Progenitor cell of endocrine pancreas (in vitro differentiated cells): ENCODE results near the gene KARS1. TPM values are rescaled to one million over a fixed set of nuclear protein-coding genes. Genes with fewer than 3 reads are reported as not detected.

ENCODE experiments used
- DNase-seq: peaks from one replicate; pipeline ENCODE4 v3.0.0; 2021; ENCODE audit warnings: low spot score; ENCODE audit not compliant: unreplicated experiment
- H3K27ac Mint-ChIP-seq: 2 replicates; pipeline ENCODE4 v1.8.0; 2021; ENCODE audit warnings: mild to moderate bottlenecking, moderate library complexity, mixed read lengths
- H3K27me3 Mint-ChIP-seq: 2 replicates; pipeline ENCODE4 v1.8.0; 2021; ENCODE audit warnings: mixed read lengths
- H3K36me3 Mint-ChIP-seq: 2 replicates; pipeline ENCODE4 v1.8.0; 2022; ENCODE audit warnings: mixed read lengths; ENCODE audit not compliant: insufficient read depth
- H3K4me1 Mint-ChIP-seq: 2 replicates; pipeline ENCODE4 v1.8.0; 2021; ENCODE audit warnings: low read depth, mixed read lengths
- H3K4me3 Mint-ChIP-seq: 2 replicates; pipeline ENCODE4 v1.8.0; 2021; ENCODE audit warnings: low read depth, mild to moderate bottlenecking, moderate library complexity, mixed read lengths
- H3K9me3 Mint-ChIP-seq: 2 replicates; pipeline ENCODE4 v1.8.0; 2021; ENCODE audit warnings: low read depth, mixed read lengths
- total RNA-seq: library from RNA; stranded (reverse); gene quantifications from 2 replicates; pipeline ENCODE4 v1.2.1, GENCODE V29; 2021
- TF ChIP-seq, protein P1 (sequence below): fragments of 200-600 bp; sonication (generic); IDR thresholded peaks from one replicate; pipeline ENCODE4 v1.5.0; 2021; ENCODE audit warnings: antibody characterized with exemption, mild to moderate bottlenecking; ENCODE audit not compliant: unreplicated experiment

Gene KARS1
- total RNA-seq, 1 donor from 2014 or later: 127 TPM

DNA sequence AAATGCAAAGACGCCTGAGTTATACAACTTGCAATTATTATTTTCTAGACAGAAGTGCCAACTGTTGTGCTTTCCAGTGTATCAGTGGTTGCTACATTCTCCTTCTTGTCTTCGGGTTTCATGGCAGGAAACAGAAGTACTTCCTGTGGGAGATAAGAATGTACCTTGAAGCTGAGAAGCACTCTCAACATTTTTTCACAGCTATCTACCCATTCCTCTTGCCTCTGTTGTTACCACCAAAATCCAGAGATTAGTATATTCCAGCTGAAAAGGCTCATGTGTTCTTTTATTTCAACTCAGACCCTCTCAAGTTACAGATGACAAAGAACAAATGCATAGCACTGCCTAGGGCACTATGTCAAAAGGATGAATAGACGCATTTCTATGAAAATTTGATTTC, 19.6 kb downstream of the KARS1 start:
- no peaks in the 10 kb centered on the region for H3K9me3 Mint-ChIP-seq
- H3K27me3 Mint-ChIP-seq: no peaks in the 10 kb centered on the region
- H3K36me3 Mint-ChIP-seq: peaks cover 35% of the 10 kb centered on the region
- H3K27ac Mint-ChIP-seq: no peak overlapping the region
- peaks cover 8% of the 10 kb centered on the region for H3K4me1 Mint-ChIP-seq
- DNase-seq: no peak
- no peak overlapping the region for H3K4me3 Mint-ChIP-seq
- TF ChIP-seq, protein P1, sequence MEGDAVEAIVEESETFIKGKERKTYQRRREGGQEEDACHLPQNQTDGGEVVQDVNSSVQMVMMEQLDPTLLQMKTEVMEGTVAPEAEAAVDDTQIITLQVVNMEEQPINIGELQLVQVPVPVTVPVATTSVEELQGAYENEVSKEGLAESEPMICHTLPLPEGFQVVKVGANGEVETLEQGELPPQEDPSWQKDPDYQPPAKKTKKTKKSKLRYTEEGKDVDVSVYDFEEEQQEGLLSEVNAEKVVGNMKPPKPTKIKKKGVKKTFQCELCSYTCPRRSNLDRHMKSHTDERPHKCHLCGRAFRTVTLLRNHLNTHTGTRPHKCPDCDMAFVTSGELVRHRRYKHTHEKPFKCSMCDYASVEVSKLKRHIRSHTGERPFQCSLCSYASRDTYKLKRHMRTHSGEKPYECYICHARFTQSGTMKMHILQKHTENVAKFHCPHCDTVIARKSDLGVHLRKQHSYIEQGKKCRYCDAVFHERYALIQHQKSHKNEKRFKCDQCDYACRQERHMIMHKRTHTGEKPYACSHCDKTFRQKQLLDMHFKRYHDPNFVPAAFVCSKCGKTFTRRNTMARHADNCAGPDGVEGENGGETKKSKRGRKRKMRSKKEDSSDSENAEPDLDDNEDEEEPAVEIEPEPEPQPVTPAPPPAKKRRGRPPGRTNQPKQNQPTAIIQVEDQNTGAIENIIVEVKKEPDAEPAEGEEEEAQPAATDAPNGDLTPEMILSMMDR: no peak

DNA sequence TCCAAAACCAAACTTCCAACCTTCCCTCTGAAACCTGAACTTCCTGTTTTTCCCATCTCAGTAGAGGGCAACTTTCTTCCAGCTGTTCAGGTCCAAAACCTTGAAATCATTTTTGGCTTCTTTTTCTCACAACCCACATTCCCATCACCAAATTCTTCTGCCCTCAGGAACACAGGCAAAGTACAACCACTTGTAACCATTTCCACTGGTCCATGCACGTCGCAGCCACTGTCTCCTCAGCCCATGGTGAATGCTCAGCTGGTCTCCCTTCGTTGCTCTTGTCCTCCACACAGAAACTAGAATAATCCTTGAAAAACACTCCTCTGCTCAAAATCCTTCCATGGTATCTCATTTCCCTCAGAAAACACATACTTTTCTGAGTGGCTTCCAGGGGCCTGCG, 20.7 kb downstream of the KARS1 start:
- Mint-ChIP-seq H3K27ac (peak overlapping the region; percentile 78), H3K4me1 (peaks cover 10% of the 10 kb centered on the region), H3K4me3 (no peak overlapping the region), H3K9me3 (no peaks in the 10 kb centered on the region), H3K27me3 (no peaks in the 10 kb centered on the region), H3K36me3 (peaks cover 31% of the 10 kb centered on the region)
- TF ChIP-seq, protein P1: no peak
- no peak for DNase-seq

DNA sequence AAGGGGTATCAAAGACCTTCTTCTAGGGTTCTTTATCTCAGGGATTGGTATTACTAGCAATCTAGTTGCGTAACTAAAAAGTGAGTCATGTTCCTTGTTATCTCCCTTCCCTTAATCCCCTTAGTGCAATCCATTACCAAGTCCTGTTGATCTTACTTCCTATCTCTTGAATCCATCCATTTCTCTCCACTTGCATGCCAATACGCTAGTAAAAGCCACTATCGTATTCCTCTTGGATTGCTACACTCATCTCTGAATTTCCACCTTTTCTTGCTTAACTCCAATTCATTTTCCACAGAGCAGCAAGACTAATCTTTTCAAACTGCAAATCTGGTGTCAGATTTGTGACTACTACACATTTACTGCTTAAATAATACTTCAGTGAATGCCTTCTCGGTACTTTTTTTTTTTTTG, 22.5 kb downstream of the KARS1 start:
- DNase-seq: no peak
- Mint-ChIP-seq H3K9me3 (no peaks in the 10 kb centered on the region), H3K27me3 (no peaks in the 10 kb centered on the region), H3K36me3 (peaks cover 25% of the 10 kb centered on the region), H3K27ac (peak overlapping the region; percentile 47), H3K4me3 (peak overlapping the region; percentile 15), H3K4me1 (peaks cover 17% of the 10 kb centered on the region)
- TF ChIP-seq, protein P1: no peak

DNA sequence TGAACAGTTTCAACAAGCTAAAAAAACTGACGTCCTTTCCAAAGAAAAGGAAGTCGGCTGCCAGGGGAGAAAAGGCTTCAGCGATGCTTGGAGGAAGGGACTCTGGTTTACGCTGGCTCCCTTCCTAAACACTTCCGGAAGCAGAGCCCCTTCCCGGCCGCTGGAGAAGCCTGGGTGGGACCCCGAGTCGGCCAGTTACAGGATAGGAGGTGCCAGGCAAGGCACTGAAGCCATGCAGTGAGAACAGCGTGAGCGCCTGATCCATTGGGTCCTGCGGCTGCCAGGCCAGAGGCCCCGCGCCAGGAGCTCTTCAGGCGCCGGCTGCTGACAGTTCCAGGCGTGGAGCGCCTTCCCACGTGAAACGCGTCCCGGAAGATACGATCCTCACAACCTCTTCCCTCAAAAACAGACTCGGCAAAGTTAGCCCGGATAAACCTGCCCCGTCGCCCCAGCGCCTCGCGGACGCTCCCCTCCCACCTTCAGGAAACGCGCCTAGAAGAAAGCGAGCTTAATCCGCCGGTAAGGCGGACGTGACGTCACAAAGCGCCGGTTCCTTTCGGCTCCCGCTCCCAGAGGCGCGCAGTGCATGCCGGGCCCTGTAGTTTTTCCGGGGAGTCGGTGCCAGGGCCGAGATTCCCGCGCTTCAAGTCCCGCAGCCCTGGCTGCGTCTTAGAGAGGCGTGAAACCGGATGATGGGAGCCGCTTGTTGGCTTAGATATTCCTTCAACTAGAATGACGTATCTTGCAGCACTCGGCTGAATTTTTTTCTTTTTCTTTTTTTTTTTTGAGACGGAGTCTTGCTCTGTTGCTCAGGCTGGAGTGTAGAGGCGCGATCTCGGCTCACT, 24.5 kb downstream of the KARS1 start, which contains the start of gene ADAT1:
Gene ADAT1, minus strand, starts transcription at position 521 of the 845 bp plus-strand sequence. CDS start 2,482 bp downstream, outside the sequence.
- peaks cover 24% of the 10 kb centered on the region for H3K36me3 Mint-ChIP-seq

DNA sequence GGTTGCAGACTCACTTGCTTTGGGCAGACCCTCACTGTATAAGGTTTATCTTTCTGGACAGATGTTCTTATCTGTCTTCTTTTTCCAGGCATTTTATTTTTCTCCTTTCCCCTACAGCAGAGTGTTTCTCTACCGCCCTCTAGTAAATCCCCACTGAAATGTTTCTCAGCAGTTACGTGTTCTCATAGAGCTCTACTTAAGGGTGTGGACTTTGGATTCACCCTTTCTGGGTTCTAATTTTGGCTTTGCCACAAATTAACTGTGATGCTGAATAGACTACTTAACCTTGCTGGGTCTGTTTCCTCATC, 26.3 kb downstream of the KARS1 start:
- TF ChIP-seq, protein P1: peak; percentile 55
- peak overlapping the region; percentile 99 for H3K4me3 Mint-ChIP-seq

More for the DNA sequence above, 24.5 kb downstream of the KARS1 start, which contains the start of gene ADAT1:
- TF ChIP-seq, protein P1: no peak
- H3K4me3 Mint-ChIP-seq: peak within 1 kb of the TSS; percentile 99
- peak; percentile 92 for DNase-seq
- peak within 1 kb of the TSS; percentile 99 for H3K27ac Mint-ChIP-seq
- no peaks in the 10 kb centered on the region for H3K27me3 Mint-ChIP-seq
- H3K9me3 Mint-ChIP-seq: no peaks in the 10 kb centered on the region
- H3K4me1 Mint-ChIP-seq: peaks cover 17% of the 10 kb centered on the region

More for the DNA sequence above, 26.3 kb downstream of the KARS1 start:
- Mint-ChIP-seq H3K36me3 (peaks cover 19% of the 10 kb centered on the region), H3K27me3 (no peaks in the 10 kb centered on the region), H3K4me1 (peaks cover 17% of the 10 kb centered on the region), H3K9me3 (no peaks in the 10 kb centered on the region), H3K27ac (no peak overlapping the region)
- no peak for DNase-seq
